Bronchial epithelial cell (primary cell): ENCODE data around the gene GOLGA6L24. TPM values are rescaled to one million over a fixed set of nuclear protein-coding genes. Genes with fewer than 3 reads are reported as not detected.

Source experiments
- total RNA-seq: library from RNA; depleted of rRNA; stranded (reverse); fragments of >200 nt; gene quantifications from 2 replicates; pipeline ENCODE4 v1.2.1, GENCODE V29; 2014

GOLGA6L24 gene
- total RNA-seq, 1 donor from 2014 or later: not detected

Other genes with a start within 250 kb of the GOLGA6L24 start
- gene HERC2, start 35.9 kb downstream of the GOLGA6L24 start, total RNA-seq: 22.6 and 29.2 TPM in 2 replicates
- gene GOLGA8F, start 20.6 kb upstream of the GOLGA6L24 start, total RNA-seq: not detected in 2 replicates
- gene GOLGA8G, start 174.9 kb upstream of the GOLGA6L24 start, total RNA-seq: not detected in 2 replicates
- gene GOLGA6L25, start 195.5 kb upstream of the GOLGA6L24 start, total RNA-seq: not detected in 2 replicates